ENCODE data around the gene IRF8.

IRF8 gene

DNA sequence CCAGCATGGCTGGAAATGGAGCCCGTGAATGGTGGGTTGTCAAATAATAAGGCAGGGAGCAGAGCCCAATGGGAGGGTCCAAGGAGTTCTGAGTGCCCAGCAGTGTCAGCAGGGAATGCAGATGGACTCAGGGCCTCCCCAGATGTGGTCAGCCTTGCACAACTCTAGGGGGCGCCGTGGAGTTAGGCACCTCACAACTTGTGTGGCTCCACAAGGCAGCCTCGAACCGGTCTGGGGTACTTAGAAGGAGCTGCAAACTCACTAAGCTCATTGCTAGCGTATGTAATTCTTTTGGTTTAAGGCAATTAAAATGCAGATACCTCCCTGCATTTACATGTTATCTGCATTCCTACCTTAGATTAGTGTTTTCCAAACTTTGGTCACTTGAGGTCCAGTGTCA is 18.1 kb downstream of the IRF8 start:
- no peaks in the 10 kb centered on the region for H3K9me3 ChIP-seq (ENCODE audit: insufficient read depth, low read length, severe bottlenecking)
- no peaks in the 10 kb centered on the region for H3K79me2 ChIP-seq (ENCODE audit: insufficient read depth, low read length)
- no peak overlapping the region for H3K27ac ChIP-seq (ENCODE audit: low read length)
- no peak overlapping the region for H3K4me2 ChIP-seq (ENCODE audit: insufficient read depth, low read length)
- H3K27me3 ChIP-seq (ENCODE audit: insufficient read depth, low read length, poor library complexity) = peaks cover 2% of the 10 kb centered on the region
- H2AFZ ChIP-seq (ENCODE audit: low read depth, low read length) = no peak overlapping the region
- no peak overlapping the region for H3K9ac ChIP-seq (ENCODE audit: low read depth, low read length)
- peak; percentile 12 for DNase-seq
- H4K20me1 ChIP-seq (ENCODE audit: insufficient read depth, low read length) = 0 out of 2 replicates have a peak, but pooled peaks cover 3% of the 10 kb centered on the region
- no peaks in the 10 kb centered on the region for H3K4me1 ChIP-seq (ENCODE audit: insufficient read depth, low read length)
- H3K4me3 ChIP-seq (ENCODE audit: low read depth in 1 of 2, low read length in 2 of 2) = no peak overlapping the region
- H3K36me3 ChIP-seq (ENCODE audit: insufficient read depth, low read length) = no peaks in the 10 kb centered on the region
- no peak for ATAC-seq (ENCODE audit: insufficient read depth, low read depth)
- TF ChIP-seq CTCF (IDR thresholded peaks at IDR 0.05; ENCODE audit: borderline replicate concordance, extremely low read depth, low read length, poor library complexity, severe bottlenecking) (peak; percentile 49), EZH2 (IDR thresholded peaks at IDR 0.05; ENCODE audit: borderline replicate concordance, low read depth, low read length, severe bottlenecking) (no peak)

DNA sequence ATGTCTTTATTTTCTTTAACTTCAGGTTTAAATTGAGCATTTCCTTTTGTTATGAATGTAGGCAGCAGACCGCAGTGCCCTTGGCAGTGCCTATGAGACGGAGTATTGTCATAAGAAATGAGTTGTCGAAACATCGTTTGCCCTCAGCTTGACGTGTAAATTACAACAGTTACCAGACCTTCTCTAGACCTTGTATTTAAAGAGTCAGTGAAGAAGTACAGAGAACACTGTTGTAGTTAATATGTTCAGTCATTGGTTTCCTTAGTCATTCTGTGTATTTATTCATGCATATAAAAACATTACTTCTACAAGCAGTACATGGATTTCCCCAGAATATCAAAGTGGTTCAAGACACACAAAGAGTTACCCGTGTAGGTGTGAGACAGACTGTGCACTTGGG is 19.0 kb downstream of the IRF8 start:
- no peaks in the 10 kb centered on the region for H3K79me2 ChIP-seq (ENCODE audit: insufficient read depth, low read length)
- no peak overlapping the region for H3K4me2 ChIP-seq (ENCODE audit: insufficient read depth, low read length)
- ATAC-seq (ENCODE audit: insufficient read depth, low read depth) (no peak), DNase-seq (no peak)
- no peaks in the 10 kb centered on the region for H3K36me3 ChIP-seq (ENCODE audit: insufficient read depth, low read length)
- no peaks in the 10 kb centered on the region for H3K9me3 ChIP-seq (ENCODE audit: insufficient read depth, low read length, severe bottlenecking)
- peaks cover 2% of the 10 kb centered on the region for H3K27me3 ChIP-seq (ENCODE audit: insufficient read depth, low read length, poor library complexity)
- no peak overlapping the region for H2AFZ ChIP-seq (ENCODE audit: low read depth, low read length)
- H3K4me1 ChIP-seq (ENCODE audit: insufficient read depth, low read length) = no peaks in the 10 kb centered on the region
- no peak overlapping the region for H3K4me3 ChIP-seq (ENCODE audit: low read depth in 1 of 2, low read length in 2 of 2)
- no peak overlapping the region for H3K27ac ChIP-seq (ENCODE audit: low read length)
- 0 out of 2 replicates have a peak, but pooled peaks cover 3% of the 10 kb centered on the region for H4K20me1 ChIP-seq (ENCODE audit: insufficient read depth, low read length)
- TF ChIP-seq EZH2 (IDR thresholded peaks at IDR 0.05; ENCODE audit: borderline replicate concordance, low read depth, low read length, severe bottlenecking) (no peak), CTCF (IDR thresholded peaks at IDR 0.05; ENCODE audit: borderline replicate concordance, extremely low read depth, low read length, poor library complexity, severe bottlenecking) (no peak)
- H3K9ac ChIP-seq (ENCODE audit: low read depth, low read length) = no peak overlapping the region

- DNase-seq (no peak), ATAC-seq (ENCODE audit: insufficient read depth, low read depth) (no peak)
- Histone ChIP-seq H3K27ac (ENCODE audit: low read length) (no peak overlapping the region), H3K4me2 (ENCODE audit: insufficient read depth, low read length) (no peak overlapping the region), H3K4me3 (ENCODE audit: low read depth in 1 of 2, low read length in 2 of 2) (no peak overlapping the region), H3K4me1 (ENCODE audit: insufficient read depth, low read length) (no peaks in the 10 kb centered on the region), H3K9me3 (ENCODE audit: insufficient read depth, low read length, severe bottlenecking) (no peaks in the 10 kb centered on the region), H4K20me1 (ENCODE audit: insufficient read depth, low read length) (0 out of 2 replicates have a peak, but pooled peaks cover 3% of the 10 kb centered on the region), H3K9ac (ENCODE audit: low read depth, low read length) (no peak overlapping the region), H3K79me2 (ENCODE audit: insufficient read depth, low read length) (no peaks in the 10 kb centered on the region), H3K27me3 (ENCODE audit: insufficient read depth, low read length, poor library complexity) (peaks cover 2% of the 10 kb centered on the region), H3K36me3 (ENCODE audit: insufficient read depth, low read length) (no peaks in the 10 kb centered on the region), H2AFZ (ENCODE audit: low read depth, low read length) (no peak overlapping the region)
- TF ChIP-seq EZH2 (IDR thresholded peaks at IDR 0.05; ENCODE audit: borderline replicate concordance, low read depth, low read length, severe bottlenecking) = no peak
- TF ChIP-seq CTCF (IDR thresholded peaks at IDR 0.05; ENCODE audit: borderline replicate concordance, extremely low read depth, low read length, poor library complexity, severe bottlenecking) = no peak
These were observed 19.5 kb downstream of the IRF8 start for GRCh38 chr16:85918436-85918835.
